ENCODE results near the gene PPAN.

Gene PPAN

DNA sequence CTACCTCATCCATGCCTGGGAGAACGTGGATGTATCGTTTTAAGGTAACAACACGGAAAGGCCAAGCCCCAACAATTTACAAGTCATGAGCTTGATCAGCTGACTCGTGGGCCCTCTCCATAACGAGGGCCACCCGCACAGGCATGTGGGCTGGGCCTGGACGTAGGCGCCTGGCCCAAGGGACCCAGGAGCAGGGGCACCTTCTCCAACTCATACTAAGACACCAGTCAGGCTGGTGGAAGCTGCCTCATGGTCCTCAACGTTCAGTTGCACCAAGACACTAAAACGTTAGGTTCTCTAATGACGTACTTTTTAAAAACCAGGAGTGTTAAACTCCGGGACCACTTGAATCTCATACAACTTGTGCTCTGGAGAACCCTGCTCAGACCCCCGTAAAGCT is 35.3 kb downstream of the PPAN start:
- DNase-seq (ENCODE audit: low read depth) = no peak

DNA sequence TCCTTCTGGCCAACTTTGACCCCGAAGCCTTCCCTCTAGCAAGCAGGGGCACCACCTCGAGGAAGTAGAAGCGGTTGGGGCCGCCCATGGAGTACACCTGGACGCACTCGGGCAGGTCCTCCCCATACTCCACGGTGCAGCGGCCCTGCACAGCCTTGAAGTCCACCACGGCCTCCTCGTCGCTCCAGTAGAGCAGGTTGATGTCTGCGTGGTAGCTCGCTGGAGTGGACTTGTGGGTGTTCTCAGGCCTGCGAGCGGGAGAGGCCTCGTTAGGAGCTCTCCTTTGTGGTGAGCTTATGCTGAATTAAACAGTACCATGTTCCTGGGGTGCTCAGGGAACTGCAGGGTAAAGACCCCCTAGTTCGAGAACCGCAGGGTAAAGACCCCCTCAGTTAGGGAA is 35.8 kb downstream of the PPAN start:
- no peak for DNase-seq (ENCODE audit: low read depth)

DNA sequence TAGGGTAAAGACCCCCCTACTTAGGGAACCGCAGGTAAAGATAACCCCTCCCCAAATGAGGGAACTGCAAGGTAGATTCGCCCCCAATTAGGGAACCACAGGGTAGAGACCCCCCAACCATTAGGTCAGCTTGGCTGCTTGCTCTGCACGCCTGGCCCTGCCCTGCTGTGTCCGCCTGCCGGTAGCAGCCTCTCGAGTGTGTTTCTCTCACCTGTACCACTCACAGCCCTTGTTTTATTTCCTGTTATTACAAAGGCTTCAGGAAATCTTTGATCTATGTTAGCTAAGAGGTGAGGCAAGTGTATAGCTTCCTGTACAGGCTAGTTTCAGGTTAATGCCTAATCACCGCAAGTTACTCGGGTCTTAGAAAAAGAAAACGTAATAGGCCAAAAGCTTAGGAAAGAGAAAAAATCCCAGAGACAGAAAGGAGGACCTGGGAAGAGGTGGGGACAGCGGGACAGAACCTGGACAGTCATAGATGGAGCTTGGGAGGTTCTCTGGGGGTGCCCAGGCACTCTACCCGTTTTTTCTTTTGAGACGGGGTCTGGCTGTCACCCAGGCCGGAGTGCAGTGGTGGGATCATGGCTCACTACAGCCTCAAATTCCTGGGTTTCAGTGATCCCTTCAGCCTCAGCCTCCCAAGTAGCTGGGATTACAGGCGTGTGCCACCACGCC is 36.7 kb downstream of the PPAN start:
- DNase-seq (ENCODE audit: low read depth) = no peak

DNA sequence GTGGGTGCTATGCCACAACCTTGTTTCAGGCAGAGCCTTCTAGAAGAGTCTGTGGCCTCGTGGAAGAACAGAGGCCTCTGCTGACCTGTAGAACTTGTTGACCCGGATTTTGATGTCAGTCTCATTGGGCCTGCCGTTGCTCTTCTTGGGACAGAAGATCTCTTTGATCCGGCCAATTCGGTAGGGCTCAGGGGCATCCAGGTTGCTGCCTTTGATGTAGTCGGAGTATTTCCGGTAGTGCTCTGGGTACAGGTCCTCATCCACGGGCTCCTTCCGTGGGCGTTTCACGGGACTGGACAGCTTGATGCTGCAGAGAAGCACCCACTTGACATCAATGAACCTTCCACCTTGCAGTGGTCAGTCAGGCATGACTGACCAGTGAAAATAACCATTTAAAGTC is 37.5 kb downstream of the PPAN start:
- no peak for DNase-seq (ENCODE audit: low read depth)

DNA sequence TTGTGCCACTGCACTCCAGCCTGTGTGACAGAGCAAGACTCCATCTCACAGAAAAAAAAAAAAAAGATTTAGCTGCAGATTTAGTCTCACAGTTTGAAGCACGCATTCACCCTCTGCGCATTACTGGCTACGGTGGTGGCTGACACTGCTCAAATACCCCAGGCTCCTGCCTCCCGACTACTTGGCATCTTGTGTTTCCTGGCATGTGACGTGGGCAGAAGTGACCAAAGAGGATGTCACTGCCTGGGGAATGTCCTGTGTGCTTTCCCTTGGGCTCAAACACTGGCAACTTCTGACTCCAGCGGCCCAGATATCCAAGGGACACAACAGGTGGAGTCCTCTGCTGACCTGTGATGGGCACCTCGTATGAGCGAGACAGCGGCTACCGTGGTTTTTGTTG is 38.2 kb downstream of the PPAN start:
- DNase-seq (ENCODE audit: low read depth) = no peak

DNA sequence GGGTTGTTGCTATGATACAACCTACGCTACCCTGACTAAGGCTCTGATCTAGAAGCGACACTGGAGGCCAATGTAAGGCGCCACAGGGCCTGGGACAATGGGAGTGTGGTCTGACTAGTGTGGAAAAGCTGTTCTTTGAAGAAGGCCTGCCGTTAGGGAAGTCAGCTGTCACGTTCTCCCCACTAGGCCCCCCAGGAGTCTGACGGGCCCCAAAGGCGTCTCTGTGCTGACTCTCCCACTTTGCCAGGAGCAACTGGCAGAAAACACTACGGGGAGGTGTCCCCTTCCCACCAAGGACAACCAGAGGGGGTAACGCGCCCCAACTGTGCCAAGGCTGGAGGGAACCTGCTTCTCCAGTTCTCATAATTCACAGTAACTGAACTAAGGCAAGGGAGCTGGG is 38.9 kb downstream of the PPAN start:
- no peak for DNase-seq (ENCODE audit: low read depth)

DNA sequence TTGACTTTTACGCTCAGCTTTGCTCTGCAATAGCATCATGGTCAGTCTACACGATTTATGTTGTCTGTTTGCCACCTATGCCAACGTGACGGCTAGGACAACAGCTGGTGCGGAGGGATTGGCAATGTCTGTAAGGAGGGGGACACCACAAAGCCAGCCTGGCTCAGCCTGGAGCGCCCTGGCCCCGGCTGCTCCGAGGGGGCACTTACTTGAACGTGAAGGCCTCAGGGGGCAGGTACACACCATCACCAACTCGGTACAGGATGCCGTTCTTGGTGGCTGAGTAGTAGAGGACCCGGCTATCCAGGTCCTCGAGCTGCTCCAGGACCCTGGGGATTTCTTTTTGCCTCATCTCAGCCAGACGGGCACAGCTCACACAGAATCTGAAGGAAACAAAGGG is 40.0 kb downstream of the PPAN start:
- no peak for DNase-seq (ENCODE audit: low read depth)

DNA sequence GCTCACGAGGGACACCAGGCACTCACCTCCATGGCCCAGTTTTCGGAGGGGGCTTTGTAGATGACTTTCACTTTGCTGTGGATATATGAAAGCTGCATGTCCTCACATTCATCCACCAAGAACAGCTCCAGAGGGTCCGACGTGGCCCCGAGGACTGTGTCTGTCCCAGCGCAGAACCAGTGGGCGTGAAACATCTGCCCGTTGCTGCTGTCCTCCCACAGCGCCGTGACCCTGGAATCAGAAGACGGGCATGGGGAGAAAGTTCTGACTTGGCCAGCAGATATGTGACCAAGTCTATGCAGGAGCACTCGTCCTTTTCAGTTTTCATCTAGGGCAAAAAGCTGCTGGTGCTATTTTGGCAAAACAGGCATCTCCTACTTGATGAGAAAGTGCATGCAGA is 43.3 kb downstream of the PPAN start:
- no peak for DNase-seq (ENCODE audit: low read depth)

DNA sequence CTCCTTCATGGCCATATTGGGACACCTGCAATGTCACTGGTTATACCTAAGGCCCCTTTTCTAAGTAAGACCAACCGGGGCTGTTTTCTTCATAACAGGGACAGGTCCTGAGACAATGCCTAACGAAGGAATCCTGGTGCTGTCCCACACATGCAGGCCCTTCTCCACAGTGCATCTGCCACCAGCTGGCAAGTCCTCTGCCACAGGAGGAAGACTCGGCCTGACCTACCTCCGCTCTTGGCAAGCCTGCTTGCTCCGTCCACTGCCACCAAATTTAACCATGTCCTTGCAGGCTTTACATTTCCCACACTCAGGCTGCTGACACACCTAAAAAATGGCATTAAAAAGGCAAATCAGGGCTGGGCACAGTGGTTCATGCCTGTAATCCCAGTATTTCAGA is 45.4 kb downstream of the PPAN start:
- DNase-seq (ENCODE audit: low read depth) = no peak

DNA sequence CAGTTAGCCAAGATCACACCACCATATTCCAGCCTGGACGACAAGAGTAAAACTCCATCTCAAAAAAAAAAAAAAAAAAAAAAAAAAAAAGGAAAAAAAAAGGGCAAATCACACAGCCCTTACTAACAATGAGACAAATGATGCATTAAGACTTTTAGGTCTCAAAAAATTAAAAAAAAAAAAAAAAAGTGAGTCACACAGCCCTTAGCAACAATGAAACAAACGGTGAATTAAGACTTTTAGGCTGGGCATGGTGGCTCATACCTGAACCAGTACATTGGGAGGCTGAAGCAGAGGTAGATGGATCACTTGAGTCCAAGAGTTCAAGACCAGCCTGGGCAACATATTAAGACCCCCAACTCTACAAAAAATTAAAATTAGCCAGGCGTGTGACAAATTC is 45.9 kb downstream of the PPAN start:
- DNase-seq (ENCODE audit: low read depth) = no peak

DNA sequence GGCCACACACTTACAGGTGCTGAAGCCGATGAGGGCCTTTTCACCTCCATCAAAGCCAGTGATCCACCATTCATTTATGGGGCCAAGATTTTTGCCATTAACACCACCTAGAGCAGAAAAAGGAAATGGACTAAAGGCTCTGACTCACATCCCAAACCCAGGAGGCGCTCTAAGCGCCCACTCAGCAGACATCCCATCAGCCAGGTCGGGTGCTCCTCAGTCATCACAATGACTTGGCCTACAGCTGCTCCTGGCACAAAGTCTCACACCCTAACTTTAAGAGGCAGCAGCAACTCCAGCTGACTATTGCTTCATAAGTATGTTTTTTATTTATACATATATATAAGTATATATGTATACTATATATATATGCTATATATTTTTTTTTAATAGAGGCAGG is 49.7 kb downstream of the PPAN start:
- no peak for DNase-seq (ENCODE audit: low read depth)

DNA sequence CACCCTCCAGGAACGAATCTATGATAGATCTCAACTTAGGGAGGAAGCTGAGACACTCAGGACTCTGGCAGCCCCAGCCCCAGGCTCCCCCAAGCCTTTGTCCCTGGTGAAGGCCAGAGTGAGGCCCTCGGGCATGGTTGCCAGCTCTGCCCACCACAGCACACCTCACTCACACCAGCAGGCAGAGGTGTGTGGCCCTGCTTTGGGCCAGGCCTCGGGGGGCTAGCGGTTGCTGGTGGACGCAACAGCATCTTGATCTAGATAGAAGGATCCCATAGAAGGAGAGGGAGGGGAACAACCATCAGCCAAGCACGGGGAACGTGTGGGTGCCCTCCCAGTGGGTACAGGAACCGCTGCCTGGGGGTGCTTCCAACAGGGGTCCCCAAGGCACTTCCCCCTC is 51.9 kb downstream of the PPAN start:
- DNase-seq (ENCODE audit: low read depth) = no peak

DNA sequence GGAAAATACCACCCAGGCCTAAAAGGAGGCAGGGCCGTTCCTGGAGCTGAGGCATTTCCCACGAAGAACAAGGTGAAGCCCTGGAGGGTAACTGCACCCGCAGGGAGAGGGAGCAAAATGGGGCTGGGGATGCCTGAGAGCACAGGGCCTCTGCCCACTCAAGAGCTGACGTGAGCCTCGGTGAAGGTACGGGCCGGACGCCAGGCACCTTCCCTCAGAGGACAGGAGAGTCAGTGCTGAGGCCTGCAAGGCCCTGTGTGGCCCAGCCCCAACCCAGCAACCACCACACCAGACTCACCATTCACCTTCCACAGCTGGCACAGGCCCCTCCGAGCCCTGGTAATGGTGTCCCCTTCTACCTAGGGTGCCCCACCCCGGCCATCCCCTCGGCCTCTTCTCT is 52.3 kb downstream of the PPAN start:
- DNase-seq (ENCODE audit: low read depth) = no peak

DNA sequence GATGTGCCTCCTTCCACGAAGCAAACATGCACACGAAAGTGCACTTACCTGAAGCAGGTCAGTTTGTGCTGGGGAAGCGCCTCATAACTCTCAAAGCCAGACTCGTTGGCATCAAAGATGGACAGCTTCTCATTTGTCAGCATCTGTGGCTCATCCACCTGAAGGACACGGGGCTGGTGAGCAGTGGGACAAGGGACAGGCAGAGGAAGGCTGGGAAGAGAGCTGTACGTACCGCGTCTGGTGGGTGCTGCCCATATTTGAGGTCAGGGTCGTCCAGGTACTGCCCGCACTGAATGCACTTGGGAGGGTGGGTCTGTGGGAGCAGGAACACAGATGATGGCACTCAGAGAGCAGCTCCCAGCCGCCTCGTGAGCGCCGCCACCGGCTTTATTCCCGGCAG is 53.4 kb downstream of the PPAN start:
- DNase-seq (ENCODE audit: low read depth) = no peak

Measured in HS-27A (cell line).